HUDEP-2 (cell line): ENCODE measurements around the gene UGT1A1.

Experiments
- DNase-seq, 76 experiments: peaks; one replicate each; lab custom pipeline; 2025; ENCODE audit not compliant: unreplicated experiment in 76 of 76; lab: John Stamatoyannopoulos, UW

UGT1A1 gene

DNA sequence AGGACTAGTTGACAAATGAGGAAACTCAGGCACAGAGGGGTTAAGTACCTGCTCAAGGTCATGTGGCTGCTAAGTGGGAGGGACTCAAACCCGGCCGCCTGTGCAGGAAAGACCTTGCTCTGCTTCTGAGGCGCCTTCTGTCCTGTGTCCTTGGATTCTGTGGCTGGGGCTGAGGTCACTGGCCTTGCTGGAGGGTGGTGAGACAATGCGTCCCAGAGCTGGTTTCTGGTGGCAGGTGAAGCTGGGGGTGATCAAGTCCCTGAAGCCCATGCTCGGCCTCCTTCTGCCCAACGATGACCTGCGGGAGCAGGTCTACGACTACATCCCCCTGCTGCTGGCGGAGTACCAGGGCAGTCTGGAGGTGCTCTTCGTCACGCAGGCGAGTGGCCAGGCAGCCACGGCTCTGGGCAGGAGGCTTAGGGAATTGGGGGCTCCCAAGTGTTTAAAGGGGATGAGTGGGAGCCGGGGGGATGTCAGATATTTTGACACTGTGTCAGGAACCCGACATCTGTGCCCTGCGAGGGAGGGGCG lies 34.1 kb downstream of the UGT1A1 start:
- no peak for DNase-seq

DNA sequence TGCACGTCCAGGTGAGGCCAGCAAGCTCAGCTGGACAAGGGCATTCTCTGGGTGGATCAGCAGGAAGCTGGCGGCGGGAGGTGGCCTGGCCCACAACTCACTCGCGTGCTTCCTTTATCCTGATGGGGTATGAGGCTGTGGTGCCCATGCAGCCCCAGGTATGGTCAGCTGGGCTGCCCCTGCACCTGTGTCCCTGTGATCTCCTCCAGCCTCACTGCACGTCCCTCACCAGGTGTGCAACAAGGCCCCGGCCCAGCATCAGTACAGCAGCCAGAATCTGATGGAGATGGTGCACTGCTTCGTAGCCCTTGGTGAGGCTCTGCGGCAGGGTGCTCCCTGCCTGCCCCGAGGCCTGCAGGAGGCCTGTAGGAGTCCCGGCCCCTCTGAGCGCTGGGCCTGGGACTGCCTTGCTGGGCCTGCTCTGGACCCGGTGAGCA lies 35.7 kb downstream of the UGT1A1 start:
- no peak for DNase-seq

DNA sequence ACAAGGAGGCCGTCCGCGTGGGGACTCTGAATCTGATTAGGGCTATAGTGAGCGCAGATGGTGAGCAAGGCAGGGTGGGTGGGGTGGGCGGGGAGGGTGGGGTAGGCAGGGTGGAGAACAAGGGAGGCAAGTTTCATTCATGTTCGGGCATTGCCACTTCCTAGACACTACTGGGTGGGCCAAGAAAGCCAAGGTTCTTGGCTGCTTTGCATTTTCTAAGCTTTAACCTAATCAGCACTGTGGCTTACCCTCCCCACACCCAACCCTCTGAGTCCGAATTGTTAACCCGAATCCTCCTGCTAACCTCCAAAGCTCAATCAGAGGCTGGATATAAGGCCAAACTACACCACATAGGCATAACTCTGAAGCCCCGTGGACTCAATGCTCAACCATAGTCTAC lies 36.2 kb downstream of the UGT1A1 start:
- DNase-seq: peak in 3 of 76 experiments; percentile 0 to 23 (median 5)

DNA sequence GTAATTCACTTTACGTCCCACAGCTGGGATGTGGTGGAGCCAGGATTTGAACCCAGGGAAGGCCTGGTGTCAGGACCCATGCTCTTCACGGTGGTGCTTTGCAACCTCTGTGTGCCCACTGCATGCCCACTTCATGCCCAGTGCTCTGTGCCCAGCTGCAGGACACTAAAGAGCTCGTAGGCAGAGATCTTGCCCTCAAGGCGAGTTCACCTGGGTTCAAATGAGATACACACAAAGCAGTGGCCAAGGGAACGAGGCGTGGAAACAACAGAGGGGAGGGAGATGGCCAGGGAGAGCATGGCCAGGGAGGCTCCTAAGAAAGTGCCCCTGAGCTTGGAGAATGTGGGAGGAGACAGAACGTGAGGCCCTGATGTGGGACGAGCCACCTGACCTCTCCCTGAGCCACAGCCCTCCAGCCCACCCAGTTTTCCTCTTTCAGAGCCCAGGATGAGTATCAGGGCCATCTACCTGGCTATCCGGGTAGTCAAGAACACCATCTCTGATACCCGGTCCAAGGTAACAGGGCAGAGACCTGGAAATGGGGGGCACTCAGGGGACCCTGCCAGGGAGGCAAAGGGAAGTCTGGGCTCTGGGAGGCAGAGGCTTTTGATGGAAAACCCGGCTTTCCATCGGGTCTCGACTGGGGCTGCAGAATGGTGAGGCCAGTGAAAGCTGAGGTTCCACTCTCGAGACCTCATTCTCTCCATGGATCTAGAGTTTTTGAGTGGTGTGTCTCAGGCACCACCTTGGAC lies 38.4 kb downstream of the UGT1A1 start:
- DNase-seq: no peak

DNA sequence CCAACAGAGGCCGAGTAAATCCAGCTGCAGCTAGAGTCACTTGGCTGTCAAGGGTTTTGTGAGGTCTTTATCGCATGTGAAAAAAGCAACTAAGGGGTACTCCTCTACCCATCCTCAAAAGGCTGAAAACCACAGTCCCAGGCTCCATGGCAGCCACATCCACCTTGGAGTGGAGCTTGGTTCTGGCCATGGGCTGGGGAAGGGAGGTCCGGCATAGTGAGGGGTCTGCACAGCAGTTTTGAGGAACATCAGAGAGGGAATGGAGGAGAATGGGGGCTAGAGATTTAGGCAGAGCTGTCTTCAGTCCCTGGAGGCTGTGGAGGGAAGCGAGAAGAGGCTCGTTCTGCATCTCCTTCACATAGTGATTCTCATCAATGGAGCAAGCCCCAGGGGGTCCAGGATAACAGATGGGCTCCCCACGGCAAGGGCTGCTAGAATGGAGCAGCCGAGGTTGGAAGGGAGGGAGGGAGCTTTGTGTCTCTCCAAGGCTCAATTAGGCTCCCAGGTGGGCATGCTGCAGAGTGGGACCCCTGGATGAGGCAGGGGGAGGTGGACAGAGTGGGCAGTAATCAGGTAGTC lies 39.1 kb downstream of the UGT1A1 start:
- DNase-seq: no peak

DNA sequence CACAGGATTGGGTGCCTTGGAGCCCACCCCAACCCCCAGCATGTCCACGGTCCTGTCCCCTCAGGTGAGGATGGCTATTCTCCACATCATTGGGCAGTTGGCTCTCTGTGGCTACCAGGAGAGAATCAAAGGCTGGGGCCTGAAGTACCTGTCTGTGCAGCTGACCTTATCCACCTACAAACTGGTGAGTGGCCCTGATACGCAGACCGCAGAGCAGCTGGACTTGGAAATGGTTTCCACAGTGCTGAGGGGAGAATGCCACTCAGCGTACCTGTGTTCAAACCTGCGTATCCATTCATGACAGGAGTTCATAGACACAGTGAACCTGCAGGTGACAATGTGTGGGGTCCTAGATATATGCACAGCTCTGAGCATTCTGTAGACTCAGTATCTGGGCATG lies 39.6 kb downstream of the UGT1A1 start:
- no peak for DNase-seq

DNA sequence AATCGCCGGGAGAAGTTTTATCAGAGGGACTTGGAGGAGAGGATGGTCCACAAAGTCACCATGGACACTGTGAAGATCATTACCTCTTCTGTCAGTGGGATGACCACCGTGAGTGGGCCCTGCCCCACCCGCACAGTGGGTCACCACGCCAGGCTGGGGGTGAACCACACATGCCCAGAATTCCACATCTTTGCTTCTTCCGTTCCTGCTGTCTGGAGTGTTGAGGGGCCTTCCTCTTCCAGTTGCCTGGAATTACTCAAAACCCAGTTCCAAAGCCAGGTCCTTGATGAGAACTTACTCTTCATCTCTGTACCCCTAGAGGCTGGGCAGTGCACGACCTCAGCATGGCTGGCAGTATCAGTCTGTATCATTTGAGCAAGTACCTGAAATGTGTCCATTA lies 40.1 kb downstream of the UGT1A1 start:
- no peak for DNase-seq

DNA sequence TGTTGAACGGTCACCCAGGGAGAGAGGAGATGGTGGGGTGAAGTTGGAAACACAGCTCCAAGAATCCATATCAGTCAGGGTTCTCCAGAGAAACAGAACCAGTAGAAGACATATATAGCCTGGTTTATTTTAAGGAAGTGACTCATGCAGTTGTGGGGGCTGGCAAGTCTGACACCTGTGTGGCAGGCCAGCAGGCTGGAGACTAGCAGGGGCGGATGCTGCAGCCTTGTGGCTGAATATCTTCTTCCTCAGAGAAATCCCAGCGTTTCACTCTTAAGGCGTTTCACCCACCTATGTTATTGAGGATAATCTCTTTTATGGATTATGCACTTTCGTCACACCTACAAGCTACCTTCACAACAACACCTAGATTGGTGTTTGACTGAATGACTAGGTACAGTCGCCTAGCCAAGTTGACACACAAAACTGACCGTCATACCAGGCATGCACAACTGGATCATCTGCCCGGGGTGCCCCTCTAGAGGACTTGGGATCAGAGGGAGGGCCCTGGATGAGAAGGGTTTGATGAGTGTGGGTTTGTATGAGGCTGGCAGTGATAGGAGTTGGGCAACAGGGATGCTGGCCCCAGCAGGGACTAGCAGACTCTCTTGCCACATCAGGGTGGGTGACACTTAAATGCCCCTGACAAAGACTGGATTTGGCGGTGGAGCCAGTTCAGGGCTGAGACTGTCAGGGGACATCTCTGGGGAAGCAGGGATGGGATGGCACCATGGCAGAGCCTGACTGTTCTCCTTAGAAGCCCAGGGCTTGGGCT lies 41.5 kb downstream of the UGT1A1 start:
- no peak for DNase-seq

DNA sequence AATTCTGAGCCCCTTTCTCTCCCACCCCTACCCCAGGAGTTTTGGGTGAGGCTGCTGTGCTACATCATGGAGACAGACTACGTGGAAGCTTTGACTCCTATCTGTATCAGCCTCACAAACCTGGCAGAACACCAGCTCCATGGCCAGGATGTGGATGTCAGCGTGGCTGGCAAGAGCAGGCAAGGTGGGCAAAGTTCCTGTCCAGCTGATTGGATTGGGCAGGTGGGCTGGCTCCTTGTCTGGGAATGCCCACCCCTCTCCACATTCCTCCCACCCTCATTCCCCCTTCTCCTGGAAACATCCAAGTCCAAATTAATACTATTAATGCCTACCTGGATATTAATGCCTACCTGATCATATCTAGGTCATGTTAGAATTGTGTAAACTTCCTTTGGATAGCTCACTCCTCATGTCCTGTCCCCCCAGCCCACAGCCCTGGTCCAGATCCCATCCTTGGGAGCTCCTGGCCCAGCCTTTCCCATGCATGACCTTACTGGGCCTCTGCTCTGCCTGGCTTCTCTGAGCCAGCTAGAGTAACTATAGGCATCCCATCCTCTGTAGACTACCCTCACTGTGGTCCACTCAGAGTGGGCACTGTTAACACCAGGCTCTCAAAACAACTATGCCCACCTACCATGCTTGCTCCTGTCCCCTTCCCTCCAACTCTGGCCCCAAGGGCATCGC lies 42.2 kb downstream of the UGT1A1 start:
- DNase-seq: no peak

DNA sequence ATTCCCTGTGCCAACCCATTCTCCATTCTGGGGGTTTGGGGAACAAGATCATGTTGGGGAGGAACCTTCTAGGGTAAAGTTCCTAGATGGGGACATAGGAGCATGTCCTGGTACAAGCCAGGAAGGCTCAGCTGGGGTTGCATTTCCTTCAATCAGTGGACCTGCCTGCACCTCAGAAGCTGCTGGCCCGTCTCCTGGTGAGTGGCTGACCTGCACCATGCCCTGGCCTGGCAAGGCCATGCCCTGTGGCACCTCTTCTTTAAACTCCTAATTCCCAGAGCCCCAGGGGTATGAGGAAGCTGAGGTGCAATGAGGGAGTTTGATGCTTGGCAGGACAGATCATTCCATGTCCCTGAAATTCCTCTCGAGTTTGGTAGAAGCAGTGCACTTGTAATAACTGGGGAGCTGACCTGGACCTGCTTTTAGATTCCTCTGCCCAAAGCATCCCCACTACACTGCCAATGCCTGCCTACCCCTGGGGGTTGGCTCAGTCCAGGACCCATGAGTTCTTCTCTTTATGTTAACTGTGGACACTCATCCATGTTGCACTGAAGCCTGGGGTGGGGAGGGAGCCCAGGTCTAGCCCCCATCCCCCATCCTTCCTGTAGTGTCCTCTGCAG lies 43.3 kb downstream of the UGT1A1 start:
- DNase-seq: no peak

DNA sequence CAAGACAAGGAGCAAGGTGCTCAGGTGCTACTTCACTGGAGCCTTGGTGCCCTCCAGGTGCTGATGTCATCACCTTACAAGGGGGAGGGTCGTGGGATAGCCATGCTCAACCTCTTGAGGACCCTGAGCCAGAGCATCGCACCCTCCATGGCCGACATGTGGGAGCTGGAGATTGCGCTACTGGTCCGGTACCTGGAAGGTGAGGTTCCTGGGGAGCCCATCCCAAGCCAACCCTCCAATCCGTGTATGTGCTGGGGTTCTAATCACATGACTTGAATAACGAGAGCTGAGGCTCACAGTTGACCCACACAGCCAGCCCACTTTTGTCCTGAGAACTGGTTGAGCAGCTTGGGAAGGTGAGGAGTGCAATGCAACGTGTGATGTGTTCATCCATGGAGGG lies 43.9 kb downstream of the UGT1A1 start:
- no peak for DNase-seq

DNA sequence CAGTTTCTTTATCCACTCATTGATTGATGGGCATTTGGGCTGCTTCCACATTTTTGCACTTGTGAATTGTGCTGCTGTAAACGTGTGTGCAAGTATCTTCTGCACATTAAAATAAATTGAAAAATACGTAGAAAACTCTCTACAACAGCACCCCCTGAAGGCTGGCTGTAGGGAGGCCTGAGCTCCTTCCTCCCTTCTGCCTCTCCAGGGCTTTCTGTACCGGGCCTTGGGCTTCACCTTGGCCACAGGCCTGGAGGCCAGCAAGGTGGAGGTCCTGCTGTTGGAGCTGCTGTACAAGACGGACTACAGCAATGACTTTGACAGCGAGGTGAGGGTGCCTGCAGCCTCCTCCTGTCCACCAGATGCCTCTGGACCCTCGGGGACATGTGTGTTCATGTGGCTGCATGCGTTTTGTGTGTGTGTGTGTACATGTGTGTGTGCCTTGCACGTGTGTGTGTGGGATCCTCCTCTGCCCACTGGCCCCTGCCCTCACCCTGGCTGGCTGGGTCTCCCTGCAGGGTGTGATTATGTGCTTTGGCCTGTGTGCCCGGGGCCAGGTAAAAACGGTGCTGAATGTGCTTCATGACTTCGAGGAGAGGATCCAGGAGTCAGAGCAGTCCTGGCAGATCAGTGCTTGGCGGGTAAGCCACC lies 47.3 kb downstream of the UGT1A1 start:
- peak in 1 of 76 experiments; percentile 15 for DNase-seq

DNA sequence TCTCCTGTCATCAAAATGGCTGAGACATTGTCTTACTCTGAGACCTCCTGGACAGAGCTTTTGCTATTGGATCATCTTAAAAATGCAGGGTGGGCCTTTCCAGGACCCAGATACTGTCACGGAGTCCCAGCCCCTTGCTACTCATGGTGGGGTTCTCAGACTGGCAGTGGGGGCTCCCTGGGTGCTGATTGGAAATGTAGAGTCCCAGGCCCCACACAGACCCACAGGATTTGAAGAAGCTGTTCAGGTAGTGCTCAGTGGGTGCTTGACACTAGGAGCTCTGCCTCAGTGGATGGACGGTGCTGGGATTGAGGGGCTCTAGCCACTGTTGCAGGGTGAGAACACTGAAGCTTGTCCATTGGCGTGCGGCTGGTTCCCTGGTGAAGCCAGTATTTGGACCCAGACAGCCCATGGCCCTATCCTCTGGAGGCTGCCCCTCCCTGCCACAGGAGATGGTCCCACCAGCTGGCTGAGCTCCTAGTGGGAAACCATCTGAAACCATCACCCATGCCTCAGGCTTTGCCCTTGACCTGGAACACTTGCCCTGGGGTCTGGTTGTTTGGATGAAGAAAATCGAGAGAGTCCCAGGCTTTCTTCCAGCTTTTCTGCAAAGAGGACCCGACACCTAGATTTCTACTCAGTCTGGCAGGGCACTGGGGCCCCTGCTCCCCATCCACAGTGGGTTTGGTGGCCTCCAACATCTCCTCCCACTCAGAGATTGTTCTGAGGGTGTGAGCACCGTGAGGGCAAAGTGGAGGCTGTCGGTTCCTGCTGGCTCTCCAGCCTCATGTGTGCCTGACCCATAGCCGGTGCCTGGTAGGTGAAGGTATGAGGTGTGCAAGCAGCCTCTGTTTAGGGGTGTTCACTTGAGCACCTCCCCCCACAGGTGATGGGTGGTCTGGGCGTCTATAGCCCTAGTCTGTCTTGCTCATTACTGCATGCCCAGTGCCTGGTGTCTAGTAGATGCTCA lies 48.2 kb downstream of the UGT1A1 start:
- DNase-seq: no peak

DNA sequence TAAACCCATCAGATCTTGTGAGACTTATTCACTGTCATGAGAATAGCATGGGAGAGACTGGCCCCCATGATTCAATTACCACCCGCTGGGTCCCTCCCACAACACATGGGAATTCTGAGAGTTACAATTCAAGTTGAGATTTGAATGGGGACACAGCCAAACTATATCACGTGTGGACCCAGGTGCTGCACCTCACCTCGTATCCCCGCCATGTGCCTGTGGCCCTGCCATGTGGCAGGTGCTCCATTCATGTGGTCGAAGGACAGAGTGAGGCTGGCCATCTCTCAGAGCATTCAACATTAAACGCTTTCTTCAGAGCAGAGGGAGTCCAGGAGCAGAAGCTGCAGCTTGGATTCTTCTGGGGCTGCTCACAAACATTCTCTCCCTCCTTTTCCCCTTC lies 50.3 kb downstream of the UGT1A1 start:
- DNase-seq: no peak

DNA sequence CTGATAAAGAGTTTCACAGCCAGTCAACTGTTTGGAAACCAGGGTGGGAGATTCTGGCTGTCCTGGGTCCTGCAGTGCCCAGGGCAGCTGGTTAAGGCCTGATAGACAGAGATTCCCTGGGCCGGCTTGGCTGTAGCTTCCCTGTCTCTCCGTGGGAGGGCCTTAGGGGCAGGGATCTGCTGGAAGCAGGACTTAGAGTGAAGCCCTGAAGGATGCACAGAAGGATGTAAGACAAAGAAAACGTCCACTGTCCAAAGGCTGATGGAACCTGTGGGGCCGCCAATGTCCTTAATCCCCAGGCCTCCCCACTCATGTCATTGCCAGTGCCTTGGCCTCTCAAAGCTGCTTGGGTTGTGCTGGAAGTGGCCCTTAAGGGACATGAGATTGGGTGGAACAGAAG lies 51.0 kb downstream of the UGT1A1 start:
- DNase-seq: no peak

DNA sequence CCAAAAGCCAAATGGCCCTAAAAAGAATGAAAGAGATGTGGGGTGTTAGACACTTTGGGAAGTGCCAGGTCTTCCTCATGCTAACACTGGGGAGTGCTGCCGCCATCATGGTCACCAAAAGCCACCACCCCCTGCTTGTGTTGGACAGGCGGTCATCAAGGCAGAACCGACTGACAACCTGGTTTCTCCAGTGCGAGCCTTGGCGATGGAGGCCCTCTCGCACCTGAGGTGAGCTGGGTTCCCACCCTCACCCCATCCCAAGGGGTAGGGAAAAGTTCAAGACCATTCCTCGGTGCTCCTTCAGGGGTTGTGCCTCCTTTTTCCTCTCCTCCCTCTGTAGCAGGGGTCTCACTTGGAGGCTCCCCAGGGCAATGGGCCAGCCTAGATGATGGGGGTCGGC lies 51.7 kb downstream of the UGT1A1 start:
- no peak for DNase-seq

DNA sequence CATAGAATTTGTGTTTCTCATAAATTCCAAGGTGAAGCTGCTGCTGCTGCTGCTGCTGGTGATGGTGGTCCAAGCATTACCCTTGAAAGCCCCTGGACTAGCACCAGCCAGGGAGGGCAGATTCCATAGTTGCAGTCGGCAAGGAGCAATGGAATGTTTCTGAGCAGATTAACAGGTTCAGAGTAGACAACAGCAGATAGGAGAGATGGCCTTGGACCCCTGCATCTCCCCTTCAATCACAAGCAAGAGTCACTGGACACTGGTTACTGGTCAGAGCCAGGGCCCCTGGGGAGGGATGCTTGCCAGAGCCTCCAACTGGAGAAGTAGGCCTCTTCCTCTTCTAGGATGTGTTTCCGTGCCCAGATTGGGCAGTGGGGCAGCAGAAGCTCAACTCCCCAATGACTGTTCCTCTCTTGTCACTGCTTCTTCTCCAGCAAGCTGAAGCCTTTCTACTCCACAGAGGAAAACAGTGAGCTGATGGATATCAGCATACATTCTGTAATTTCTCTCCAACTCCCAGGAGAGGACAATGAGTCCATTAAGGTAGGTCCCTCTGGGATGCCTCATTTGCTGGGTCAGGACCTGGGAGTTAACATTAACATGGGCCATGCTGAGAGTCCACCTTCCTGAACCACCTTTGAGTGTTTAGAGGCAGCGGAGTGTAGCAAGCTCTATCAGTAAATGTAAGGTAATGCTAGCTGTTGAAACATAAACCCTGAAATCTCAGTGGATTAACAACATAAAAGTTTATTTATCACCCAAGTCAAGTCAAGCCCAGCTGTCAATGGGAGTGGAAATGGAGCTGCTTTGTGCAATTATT lies 53.4 kb downstream of the UGT1A1 start:
- no peak for DNase-seq
